Natural killer cell treated with Interleukin-12 subunit alpha and Interleukin-12 subunit beta and Interleukin-15 and Interleukin-18, amount 100 ng/mL, for 72 hours (primary cell): ENCODE results near the gene ANP32B. TPM values are rescaled to one million over a fixed set of nuclear protein-coding genes. Genes with fewer than 3 reads are reported as not detected.
"Not testable (repeated sequence)": the region's sequence is repeated elsewhere in the genome, so short reads cannot be mapped to it uniquely, and the experiment has no call there.

ENCODE experiments used
- ATAC-seq, 2 donors: fragments of 150-1000 bp; cut with Tn5 transposase in 1 of 2; sonication (Bioruptor Pico), chemical (Tn5 transposase) in 1 of 2; 2 replicates each; pipeline ENCODE4 v1.10.0; 2021
- DNase-seq: peaks from one replicate; pipeline ENCODE4 v3.0.0; 2022; ENCODE audit warnings: low spot score
- H3K27ac Mint-ChIP-seq, 2 donors: 1 replicate in 1 of 2; 2 replicates in 1 of 2; pipeline ENCODE4 v1.8.0; 2022; ENCODE audit warnings: mixed read lengths in 2 of 2, mild to moderate bottlenecking in 1 of 2, moderate library complexity in 1 of 2
- H3K27me3 Mint-ChIP-seq, 2 donors: 1 replicate in 1 of 2; 2 replicates in 1 of 2; pipeline ENCODE4 v1.8.0; 2022; ENCODE audit warnings: mixed read lengths in 2 of 2
- H3K36me3 Mint-ChIP-seq: one replicate; pipeline ENCODE4 v1.8.0; 2022; ENCODE audit warnings: mixed read lengths
- H3K4me1 Mint-ChIP-seq, 2 donors: 1 replicate in 1 of 2; 2 replicates in 1 of 2; pipeline ENCODE4 v1.8.0; 2022; ENCODE audit warnings: low read depth in 2 of 2, mixed read lengths in 2 of 2, mild to moderate bottlenecking in 1 of 2
- H3K4me3 Mint-ChIP-seq: one replicate; pipeline ENCODE4 v1.8.0; 2022; ENCODE audit warnings: mixed read lengths
- H3K9me3 Mint-ChIP-seq: 2 replicates; pipeline ENCODE4 v1.8.0; 2022; ENCODE audit warnings: mixed read lengths
- total RNA-seq, 2 donors: library from RNA; stranded (reverse); gene quantifications; one replicate each; pipeline ENCODE4 v1.2.3, GENCODE V29; 2022

ANP32B gene
- total RNA-seq, 2 donors from 2014 or later, result 160 to 345 TPM

DNA sequence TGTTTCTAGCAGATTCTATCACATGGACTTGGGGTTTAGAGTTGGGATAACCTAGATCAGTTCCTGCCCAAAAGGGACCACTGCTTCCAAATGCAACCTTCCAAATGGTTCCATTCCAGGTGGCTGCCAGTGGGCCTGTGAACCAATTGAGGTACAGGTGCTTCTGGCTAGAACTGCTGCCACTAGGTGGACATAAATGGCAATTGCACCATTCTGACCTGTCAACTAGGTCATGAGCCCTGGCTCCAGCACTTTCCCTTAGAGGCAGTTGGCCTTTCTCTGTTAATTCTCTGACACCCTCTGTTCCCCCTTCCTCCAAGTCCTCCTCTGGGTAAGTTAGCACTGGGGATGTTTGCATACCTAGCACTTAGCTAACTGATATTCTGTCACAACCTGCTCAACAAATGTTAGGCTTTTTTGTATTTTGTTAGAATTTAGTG is 28.6 kb upstream of the ANP32B start:
- DNase-seq, result peak; percentile 66
- Mint-ChIP-seq H3K4me3 (no peak overlapping the region), H3K9me3 (no peaks in the 10 kb centered on the region), H3K27me3 (peaks cover 0 to 8% of the 10 kb centered on the region in 2 donors), H3K36me3 (no peaks in the 10 kb centered on the region), H3K27ac (no peak overlapping the region), H3K4me1 (peaks cover 6 to 8% of the 10 kb centered on the region in 2 donors)
- peak; percentile 62 to 74 for ATAC-seq

DNA sequence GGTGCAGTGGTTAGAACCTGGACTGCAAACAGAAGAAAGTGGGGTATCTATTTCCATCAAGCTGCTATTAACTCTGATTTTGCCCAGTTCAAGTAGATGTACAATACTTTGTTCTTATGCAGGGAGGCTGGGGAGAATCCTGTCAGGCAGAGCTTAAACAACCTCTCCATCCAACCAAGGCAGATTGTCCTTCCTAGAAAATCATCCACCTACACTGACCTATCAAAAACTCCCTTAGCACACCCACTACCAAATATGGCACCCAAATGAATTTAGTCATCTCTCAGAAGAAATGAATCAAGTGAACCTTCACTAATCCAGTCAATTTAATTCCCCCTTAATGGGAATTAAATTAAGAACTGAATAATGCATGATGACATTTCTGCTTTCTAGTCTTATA is 26.8 kb upstream of the ANP32B start:
- DNase-seq, result no peak
- Mint-ChIP-seq H3K9me3 (no peaks in the 10 kb centered on the region), H3K4me3 (no peak overlapping the region), H3K4me1 (peaks cover 6 to 8% of the 10 kb centered on the region in 2 donors), H3K27me3 (no peaks in the 10 kb centered on the region), H3K36me3 (no peaks in the 10 kb centered on the region), H3K27ac (no peak overlapping the region)
- ATAC-seq, result no peak

DNA sequence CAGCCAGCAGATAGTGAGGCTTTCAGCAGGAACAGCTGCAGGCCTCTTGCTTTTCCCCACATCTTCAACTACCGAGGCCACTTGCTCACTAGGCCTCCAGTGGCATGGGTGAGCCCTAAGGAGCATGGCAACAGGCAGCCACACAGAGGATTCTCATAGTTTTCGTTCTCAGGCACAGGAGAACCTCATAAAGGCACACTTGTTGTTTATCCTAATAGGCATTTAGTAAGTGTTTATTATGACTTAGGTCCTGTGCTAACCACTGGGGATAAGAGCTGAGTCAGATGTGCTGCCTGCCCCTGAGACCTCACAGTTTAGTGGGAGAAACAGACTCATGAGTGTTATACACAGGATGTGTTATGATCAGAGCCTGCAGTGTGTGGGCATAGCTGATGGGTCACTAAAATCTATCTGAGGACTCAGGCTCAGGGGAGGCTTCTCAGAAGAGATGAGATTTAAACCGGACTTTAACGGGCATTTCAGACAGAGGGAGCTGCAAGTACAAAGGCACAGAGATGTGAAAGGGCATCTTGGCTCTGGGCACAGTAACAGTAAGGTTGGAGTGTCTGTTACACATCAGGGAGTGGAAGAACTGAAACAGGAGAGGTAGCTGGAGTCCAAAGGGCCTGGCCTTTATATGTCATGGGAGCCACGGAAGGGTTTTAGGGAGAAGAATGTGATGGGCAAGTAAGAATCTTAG is 24.2 kb upstream of the ANP32B start:
- H3K27me3 Mint-ChIP-seq, result peaks cover 1 to 3% of the 10 kb centered on the region in 2 donors
- peak overlapping the region; percentile 30 for H3K4me3 Mint-ChIP-seq
- H3K4me1 Mint-ChIP-seq, result peaks cover 6 to 8% of the 10 kb centered on the region in 2 donors
- H3K36me3 Mint-ChIP-seq, result no peaks in the 10 kb centered on the region
- peak; percentile 68 to 83 for ATAC-seq
- no peaks in the 10 kb centered on the region for H3K9me3 Mint-ChIP-seq
- DNase-seq, result no peak
- peak overlapping the region in 1 of 2 donors; percentile 48 for H3K27ac Mint-ChIP-seq

GRCh38 chr9:97959585-97959984 is 23.6 kb upstream of the ANP32B start:
- H3K9me3 Mint-ChIP-seq, result no peaks in the 10 kb centered on the region
- H3K27me3 Mint-ChIP-seq, result peaks cover 5 to 8% of the 10 kb centered on the region in 2 donors
- H3K4me3 Mint-ChIP-seq, result no peak overlapping the region
- DNase-seq, result no peak
- peaks cover 6 to 8% of the 10 kb centered on the region in 2 donors for H3K4me1 Mint-ChIP-seq
- peak overlapping the region in 1 of 2 donors; percentile 48 for H3K27ac Mint-ChIP-seq
- no peak for ATAC-seq
- no peaks in the 10 kb centered on the region for H3K36me3 Mint-ChIP-seq

DNA sequence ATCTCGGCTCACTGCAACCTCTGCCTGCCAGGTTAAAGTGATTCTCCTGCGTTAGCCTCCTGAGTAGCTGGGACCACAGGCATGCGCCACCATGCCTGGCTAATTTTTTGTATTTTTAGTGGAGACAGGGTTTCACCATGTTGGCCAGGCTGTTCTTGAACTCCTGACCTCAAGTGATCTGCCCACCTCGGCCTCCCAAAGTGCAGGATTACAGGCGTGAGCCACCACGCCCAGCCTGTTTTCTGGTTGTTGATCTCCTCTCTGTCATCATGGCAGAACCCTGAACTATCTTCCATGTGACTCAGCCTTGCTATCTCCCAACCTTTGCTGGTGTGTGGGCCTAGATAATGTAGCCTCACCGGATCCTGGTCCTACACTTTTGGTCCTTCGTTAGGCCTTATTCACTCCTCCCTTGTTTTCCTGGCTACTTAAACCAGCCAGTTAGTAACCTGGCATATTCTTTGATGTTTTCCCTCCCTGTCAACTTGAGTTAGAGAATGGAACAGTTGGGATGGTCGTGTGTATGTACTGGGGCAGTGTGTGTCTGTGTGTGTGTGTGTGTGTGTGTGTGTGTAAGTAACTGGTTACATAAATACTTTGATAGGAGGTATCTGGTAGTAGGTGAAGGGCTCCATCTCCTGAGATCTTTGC is 22.3 kb upstream of the ANP32B start:
- DNase-seq, H3K4me1 Mint-ChIP-seq, H3K27me3 Mint-ChIP-seq, H3K36me3 Mint-ChIP-seq, H3K4me3 Mint-ChIP-seq, ATAC-seq, H3K27ac Mint-ChIP-seq, H3K9me3 Mint-ChIP-seq: not testable (repeated sequence)

- Mint-ChIP-seq H3K9me3 (no peaks in the 10 kb centered on the region), H3K4me1 (peaks cover 6 to 8% of the 10 kb centered on the region in 2 donors), H3K4me3 (no peak overlapping the region), H3K27ac (no peak overlapping the region), H3K27me3 (peaks cover 5 to 8% of the 10 kb centered on the region in 2 donors), H3K36me3 (no peaks in the 10 kb centered on the region)
- ATAC-seq, result no peak
- DNase-seq, result no peak
Observed at GRCh38 chr9:97961361-97961760, 21.8 kb upstream of the ANP32B start.

DNA sequence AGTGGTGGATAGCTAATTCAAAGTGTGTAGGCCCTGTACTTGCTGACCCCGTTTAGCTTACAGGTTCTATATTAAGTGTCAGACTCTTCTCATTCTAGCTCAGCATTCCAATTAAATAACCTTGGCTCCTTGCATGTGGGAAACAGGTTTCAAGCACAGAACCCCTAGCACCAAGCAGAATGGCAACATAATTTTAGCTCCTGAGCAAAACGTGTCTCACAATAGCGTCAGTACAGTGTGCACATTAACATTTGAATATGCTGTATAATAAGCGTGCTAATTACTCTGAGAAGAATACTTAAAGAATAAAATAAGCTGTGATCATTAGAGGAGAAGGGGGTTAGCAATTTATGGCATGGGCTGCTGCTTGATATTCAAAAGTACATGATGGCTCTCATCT is 21.0 kb upstream of the ANP32B start:
- H3K9me3 Mint-ChIP-seq, result no peaks in the 10 kb centered on the region
- H3K36me3 Mint-ChIP-seq, result no peaks in the 10 kb centered on the region
- DNase-seq, result no peak
- peaks cover 6 to 8% of the 10 kb centered on the region in 2 donors for H3K4me1 Mint-ChIP-seq
- no peak overlapping the region for H3K4me3 Mint-ChIP-seq
- peaks cover 5 to 8% of the 10 kb centered on the region in 2 donors for H3K27me3 Mint-ChIP-seq
- H3K27ac Mint-ChIP-seq, result no peak overlapping the region
- ATAC-seq, result no peak

GRCh38 chr9:97962575-97962974 is 20.6 kb upstream of the ANP32B start:
- Mint-ChIP-seq H3K4me1 (peaks cover 6 to 8% of the 10 kb centered on the region in 2 donors), H3K4me3 (no peak overlapping the region), H3K9me3 (no peaks in the 10 kb centered on the region)

GRCh38 chr9:97963232-97963631 is 19.9 kb upstream of the ANP32B start:
- peaks cover 5 to 8% of the 10 kb centered on the region in 2 donors for H3K27me3 Mint-ChIP-seq
- no peaks in the 10 kb centered on the region for H3K9me3 Mint-ChIP-seq
- H3K36me3 Mint-ChIP-seq, result no peaks in the 10 kb centered on the region
- DNase-seq (no peak), ATAC-seq (no peak)
- H3K27ac Mint-ChIP-seq, result no peak overlapping the region
- peaks cover 6 to 8% of the 10 kb centered on the region in 2 donors for H3K4me1 Mint-ChIP-seq
- no peak overlapping the region for H3K4me3 Mint-ChIP-seq

More at GRCh38 chr9:97962575-97962974, 20.6 kb upstream of the ANP32B start:
- ATAC-seq (no peak), DNase-seq (no peak)
- Mint-ChIP-seq H3K27ac (no peak overlapping the region), H3K36me3 (no peaks in the 10 kb centered on the region), H3K27me3 (peaks cover 5 to 8% of the 10 kb centered on the region in 2 donors)

DNA sequence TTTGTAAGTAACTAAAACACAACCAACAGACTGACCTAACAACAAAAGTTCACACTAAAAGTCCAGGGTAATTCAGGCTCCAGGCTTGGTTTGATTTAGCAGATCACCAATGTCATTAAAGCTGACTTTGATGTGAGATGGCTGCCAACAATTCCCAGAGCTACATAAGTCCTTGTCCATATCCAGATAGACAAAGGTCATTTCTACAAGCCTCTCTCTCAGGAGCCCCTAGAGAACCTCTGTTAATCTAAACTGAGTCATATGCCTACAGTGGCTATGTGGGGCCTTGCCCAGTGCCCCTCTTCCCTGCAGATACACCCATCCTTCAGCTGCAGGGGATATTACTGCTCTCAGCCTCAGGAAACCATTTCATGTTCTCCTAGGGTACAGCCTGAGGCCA is 18.2 kb upstream of the ANP32B start:
- ATAC-seq (no peak), DNase-seq (no peak)
- Mint-ChIP-seq H3K4me1 (no peaks in the 10 kb centered on the region), H3K27ac (no peak overlapping the region), H3K4me3 (no peak overlapping the region), H3K27me3 (peaks cover 5 to 8% of the 10 kb centered on the region in 2 donors), H3K9me3 (no peaks in the 10 kb centered on the region), H3K36me3 (no peaks in the 10 kb centered on the region)

- no peaks in the 10 kb centered on the region for H3K36me3 Mint-ChIP-seq
- H3K27ac Mint-ChIP-seq, result no peak overlapping the region
- no peaks in the 10 kb centered on the region for H3K4me1 Mint-ChIP-seq
- no peaks in the 10 kb centered on the region for H3K9me3 Mint-ChIP-seq
- DNase-seq (no peak), ATAC-seq (no peak)
- H3K27me3 Mint-ChIP-seq, result peaks cover 5 to 8% of the 10 kb centered on the region in 2 donors
- H3K4me3 Mint-ChIP-seq, result no peak overlapping the region
Observed at GRCh38 chr9:97966493-97966892, 16.6 kb upstream of the ANP32B start.

DNA sequence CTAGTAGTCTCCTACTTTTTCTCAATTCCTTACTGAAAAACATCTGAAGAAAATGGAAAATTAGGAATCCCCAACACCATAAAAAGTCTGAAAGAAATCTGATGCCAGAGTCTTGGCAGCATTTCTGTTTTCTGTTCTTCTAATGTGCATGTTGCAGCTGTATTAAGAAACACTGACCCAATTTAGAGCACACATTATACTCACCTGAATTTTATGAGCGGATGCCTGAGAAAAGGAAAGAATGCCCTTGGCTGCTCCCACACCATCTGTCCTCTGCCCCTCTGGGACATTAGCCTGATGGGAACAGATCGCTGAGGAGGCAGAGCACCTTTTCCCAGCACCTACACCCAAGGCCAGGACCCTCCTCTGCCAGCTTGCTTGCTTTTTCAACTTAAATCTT is 14.1 kb upstream of the ANP32B start:
- no peak overlapping the region for H3K27ac Mint-ChIP-seq
- no peak for ATAC-seq
- no peak for DNase-seq
- no peaks in the 10 kb centered on the region for H3K36me3 Mint-ChIP-seq
- no peak overlapping the region for H3K4me3 Mint-ChIP-seq
- H3K4me1 Mint-ChIP-seq, result no peaks in the 10 kb centered on the region
- H3K9me3 Mint-ChIP-seq, result no peaks in the 10 kb centered on the region
- peaks cover 6 to 17% of the 10 kb centered on the region in 2 donors for H3K27me3 Mint-ChIP-seq

GRCh38 chr9:97970165-97970564 is 13.0 kb upstream of the ANP32B start:
- no peak overlapping the region for H3K27ac Mint-ChIP-seq
- H3K4me1 Mint-ChIP-seq, result no peaks in the 10 kb centered on the region
- no peaks in the 10 kb centered on the region for H3K36me3 Mint-ChIP-seq
- DNase-seq (no peak), ATAC-seq (no peak)
- H3K27me3 Mint-ChIP-seq, result peaks cover 4 to 14% of the 10 kb centered on the region in 2 donors
- H3K9me3 Mint-ChIP-seq, result no peaks in the 10 kb centered on the region
- H3K4me3 Mint-ChIP-seq, result no peak overlapping the region

DNA sequence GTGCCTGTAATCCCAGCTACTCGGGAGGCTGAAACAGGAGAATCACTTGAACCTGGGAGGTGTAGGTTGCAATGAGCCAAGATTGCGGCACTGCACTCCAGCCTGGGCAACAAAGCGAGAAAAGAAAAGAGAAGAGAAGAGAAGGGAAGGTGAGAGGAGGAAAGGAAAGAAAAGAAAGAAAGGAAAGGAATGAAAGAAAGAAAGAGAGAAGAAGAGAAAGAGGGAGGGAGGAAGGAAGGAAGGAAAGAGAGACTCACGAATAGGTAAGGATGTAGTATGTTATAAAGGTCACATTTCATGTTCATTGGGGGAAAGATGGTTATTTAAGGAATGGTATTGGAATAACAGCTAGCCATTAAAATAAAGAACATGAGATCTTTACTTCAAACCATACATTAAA is 10.4 kb upstream of the ANP32B start:
- Mint-ChIP-seq H3K27ac (no peak overlapping the region), H3K4me1 (no peaks in the 10 kb centered on the region), H3K4me3 (no peak overlapping the region), H3K36me3 (no peaks in the 10 kb centered on the region), H3K9me3 (no peaks in the 10 kb centered on the region), H3K27me3 (peaks cover 4 to 18% of the 10 kb centered on the region in 2 donors)
- ATAC-seq (no peak), DNase-seq (no peak)
